Measurements from ENCODE around the gene ZNF599. TPM values are rescaled to one million over a fixed set of nuclear protein-coding genes. Genes with fewer than 3 reads are reported as not detected.

ZNF599 gene
- polyA plus RNA-seq, 1 donor from 2014 or later: 14.9 TPM

DNA sequence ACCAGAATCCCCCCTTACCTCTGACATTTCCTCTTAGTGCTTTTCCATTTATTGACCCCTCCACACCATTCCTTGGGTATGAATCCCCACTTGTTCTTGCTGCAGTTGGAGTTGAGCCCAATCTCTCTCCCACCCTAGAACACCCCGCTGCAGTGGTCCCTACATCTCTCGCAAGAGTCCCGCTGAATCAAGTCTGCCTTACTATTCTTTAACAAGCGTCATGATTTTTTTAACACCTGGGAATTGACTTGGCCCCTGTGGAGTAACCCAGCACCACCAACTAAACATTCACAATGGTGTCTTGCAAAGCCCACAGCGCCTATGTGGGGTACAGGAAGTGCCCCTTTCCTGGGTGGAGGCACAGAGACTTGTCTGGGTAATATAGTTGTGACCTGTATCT is 13.2 kb upstream of the ZNF599 start:
- no peak overlapping the region for H3K9ac ChIP-seq (ENCODE audit: low read length)
- no peaks in the 10 kb centered on the region for H3F3A ChIP-seq (ENCODE audit: insufficient read depth, low read length, poor library complexity, severe bottlenecking)
- H3K9me3 ChIP-seq (ENCODE audit: low read length): no peaks in the 10 kb centered on the region

DNA sequence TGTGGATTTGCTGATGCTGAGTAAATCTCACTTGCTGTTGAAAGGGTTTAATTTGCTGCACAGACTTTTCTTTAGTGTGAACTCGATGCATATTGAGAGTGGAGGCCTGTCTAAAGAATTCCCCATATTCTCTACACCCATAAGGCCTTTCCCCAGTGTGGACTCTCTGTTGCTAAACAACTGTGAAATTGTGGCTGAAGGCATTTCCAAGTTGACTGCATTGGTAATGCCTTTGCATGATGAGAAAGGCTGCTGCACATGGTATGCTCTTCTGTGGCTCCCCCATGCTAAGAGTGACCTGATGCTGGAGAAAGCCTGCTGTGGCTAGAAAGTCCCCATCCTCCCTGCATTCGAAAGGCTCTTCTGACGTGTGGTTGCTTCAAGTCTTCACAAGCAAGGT is 6.6 kb upstream of the ZNF599 start:
- TF ChIP-seq EZH2 (IDR thresholded peaks at IDR 0.05; ENCODE audit: borderline replicate concordance, insufficient read depth, low read length, poor library complexity, severe bottlenecking) (no peak), POLR2AphosphoS5 (IDR thresholded peaks at IDR 0.05) (no peak), RAD21 (conservative IDR thresholded peaks at IDR 0.05) (no peak), TAF1 (IDR thresholded peaks at IDR 0.05; ENCODE audit: low read depth) (no peak)
- TF ChIP-seq, protein P1, sequence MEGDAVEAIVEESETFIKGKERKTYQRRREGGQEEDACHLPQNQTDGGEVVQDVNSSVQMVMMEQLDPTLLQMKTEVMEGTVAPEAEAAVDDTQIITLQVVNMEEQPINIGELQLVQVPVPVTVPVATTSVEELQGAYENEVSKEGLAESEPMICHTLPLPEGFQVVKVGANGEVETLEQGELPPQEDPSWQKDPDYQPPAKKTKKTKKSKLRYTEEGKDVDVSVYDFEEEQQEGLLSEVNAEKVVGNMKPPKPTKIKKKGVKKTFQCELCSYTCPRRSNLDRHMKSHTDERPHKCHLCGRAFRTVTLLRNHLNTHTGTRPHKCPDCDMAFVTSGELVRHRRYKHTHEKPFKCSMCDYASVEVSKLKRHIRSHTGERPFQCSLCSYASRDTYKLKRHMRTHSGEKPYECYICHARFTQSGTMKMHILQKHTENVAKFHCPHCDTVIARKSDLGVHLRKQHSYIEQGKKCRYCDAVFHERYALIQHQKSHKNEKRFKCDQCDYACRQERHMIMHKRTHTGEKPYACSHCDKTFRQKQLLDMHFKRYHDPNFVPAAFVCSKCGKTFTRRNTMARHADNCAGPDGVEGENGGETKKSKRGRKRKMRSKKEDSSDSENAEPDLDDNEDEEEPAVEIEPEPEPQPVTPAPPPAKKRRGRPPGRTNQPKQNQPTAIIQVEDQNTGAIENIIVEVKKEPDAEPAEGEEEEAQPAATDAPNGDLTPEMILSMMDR (IDR thresholded peaks at IDR 0.05; ENCODE audit: poor library complexity, severe bottlenecking): no peak
- Histone ChIP-seq H3K4me3 (ENCODE audit: low read length) (no peak overlapping the region), H3F3A (ENCODE audit: insufficient read depth, low read length, poor library complexity, severe bottlenecking) (no peaks in the 10 kb centered on the region), H4K20me1 (ENCODE audit: insufficient read depth) (no peaks in the 10 kb centered on the region), H3K27ac (ENCODE audit: low read length) (no peak overlapping the region), H3K9ac (ENCODE audit: low read length) (no peak overlapping the region), H3K79me2 (replicated peaks; ENCODE audit: insufficient read depth, low read length) (no peaks in the 10 kb centered on the region), H3K36me3 (ENCODE audit: insufficient read depth, low read length) (no peaks in the 10 kb centered on the region), H3K27me3 (ENCODE audit: insufficient read depth, low read depth, low read length) (no peaks in the 10 kb centered on the region), H3K9me2 (ENCODE audit: insufficient read depth, low read length) (no peaks in the 10 kb centered on the region), H2AFZ (ENCODE audit: low read depth, low read length) (no peak overlapping the region), H3K9me3 (ENCODE audit: low read length) (no peaks in the 10 kb centered on the region), H3K4me2 (ENCODE audit: low read length) (no peak overlapping the region)

More for the DNA sequence above, 13.2 kb upstream of the ZNF599 start:
- Histone ChIP-seq H3K79me2 (replicated peaks; ENCODE audit: insufficient read depth, low read length) (no peaks in the 10 kb centered on the region), H2AFZ (ENCODE audit: low read depth, low read length) (no peak overlapping the region), H3K27me3 (ENCODE audit: insufficient read depth, low read depth, low read length) (no peaks in the 10 kb centered on the region), H3K4me3 (ENCODE audit: low read length) (no peak overlapping the region), H3K27ac (ENCODE audit: low read length) (no peak overlapping the region), H3K36me3 (ENCODE audit: insufficient read depth, low read length) (no peaks in the 10 kb centered on the region), H3K9me2 (ENCODE audit: insufficient read depth, low read length) (no peaks in the 10 kb centered on the region), H3K4me2 (ENCODE audit: low read length) (no peak overlapping the region), H4K20me1 (ENCODE audit: insufficient read depth) (no peaks in the 10 kb centered on the region)
- TF ChIP-seq SMC3 (conservative IDR thresholded peaks at IDR 0.05; ENCODE audit: poor library complexity): no peak

DNA sequence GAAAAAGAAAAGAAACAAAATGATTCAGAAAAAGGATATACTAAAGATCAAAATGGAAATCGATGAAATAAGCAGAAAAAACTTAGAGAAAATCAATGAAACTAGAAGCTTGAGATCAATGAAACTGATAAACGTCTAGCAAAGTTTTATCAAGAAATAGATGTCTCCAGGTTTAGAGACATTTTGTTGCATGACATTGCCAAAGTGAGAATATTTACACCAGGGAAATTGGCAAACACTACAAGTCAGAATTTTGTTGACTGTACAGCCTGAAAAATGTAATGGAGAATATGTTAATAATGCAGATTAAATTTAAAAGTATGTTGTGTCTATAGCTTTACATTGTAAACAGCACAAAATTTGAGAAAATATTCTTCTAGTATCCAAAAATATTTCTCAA is 5.3 kb upstream of the ZNF599 start:
- Histone ChIP-seq H4K20me1 (ENCODE audit: insufficient read depth) (no peaks in the 10 kb centered on the region), H3K9me2 (ENCODE audit: insufficient read depth, low read length) (no peaks in the 10 kb centered on the region), H3K9ac (ENCODE audit: low read length) (no peak overlapping the region), H3K27ac (ENCODE audit: low read length) (no peak overlapping the region), H3K4me2 (ENCODE audit: low read length) (no peak overlapping the region), H3K27me3 (ENCODE audit: insufficient read depth, low read depth, low read length) (no peaks in the 10 kb centered on the region), H3F3A (ENCODE audit: insufficient read depth, low read length, poor library complexity, severe bottlenecking) (no peaks in the 10 kb centered on the region), H2AFZ (ENCODE audit: low read depth, low read length) (no peak overlapping the region), H3K79me2 (replicated peaks; ENCODE audit: insufficient read depth, low read length) (no peaks in the 10 kb centered on the region), H3K36me3 (ENCODE audit: insufficient read depth, low read length) (no peaks in the 10 kb centered on the region), H3K9me3 (ENCODE audit: low read length) (no peaks in the 10 kb centered on the region), H3K4me3 (ENCODE audit: low read length) (no peak overlapping the region)
- TF ChIP-seq EP300 (conservative IDR thresholded peaks at IDR 0.05; ENCODE audit: poor library complexity, severe bottlenecking) (no peak), MXI1 (conservative IDR thresholded peaks at IDR 0.05; ENCODE audit: poor library complexity, severe bottlenecking) (no peak), RAD21 (conservative IDR thresholded peaks at IDR 0.05) (no peak), TAF1 (IDR thresholded peaks at IDR 0.05; ENCODE audit: low read depth) (no peak), SMC3 (conservative IDR thresholded peaks at IDR 0.05; ENCODE audit: poor library complexity) (no peak)
- TF ChIP-seq, protein P1 (IDR thresholded peaks at IDR 0.05; ENCODE audit: poor library complexity, severe bottlenecking): no peak
